ENCODE data around the gene RGS12. TPM values are rescaled to one million over a fixed set of nuclear protein-coding genes. Genes with fewer than 3 reads are reported as not detected.

Gene RGS12
- total and polyA plus RNA-seq, 2 of the 13 experiments (the other 11 are each of a cell fraction or from before 2014, with no cell fraction given) = 21.0 to 27.7 TPM

DNA sequence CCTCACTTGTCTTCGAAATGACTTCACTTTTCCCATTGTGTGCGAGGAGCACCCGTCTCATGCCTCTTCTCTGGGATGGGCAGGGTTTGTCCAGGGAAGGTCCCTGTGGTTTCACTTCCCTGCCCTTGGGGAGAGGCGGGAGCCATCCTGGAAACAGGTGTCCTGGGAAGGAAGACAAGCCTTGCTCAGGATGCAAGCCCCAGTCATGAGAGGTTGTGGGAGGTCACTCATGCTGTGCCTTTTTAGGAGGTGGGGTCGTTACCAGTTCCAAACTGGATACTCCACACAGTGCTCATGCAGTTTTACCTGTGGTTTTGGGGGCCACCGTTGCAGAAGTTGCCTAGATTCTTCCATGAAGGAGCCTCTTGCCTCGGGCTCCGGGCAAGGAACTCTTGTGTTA is 3.8 kb downstream of the RGS12 start:
- Histone ChIP-seq H3K79me2 (ENCODE audit: insufficient read depth, low read length) (peaks cover 53% of the 10 kb centered on the region), H3K9ac (ENCODE audit: insufficient read depth, low read depth, low read length) (no peak overlapping the region), H2AFZ (ENCODE audit: low read length) (no peak overlapping the region), H3K4me3 (replicated peaks in 1 of 3; ENCODE audit: insufficient read depth in 1 of 3, low read depth in 2 of 3, low read length in 3 of 3) (no peak overlapping the region), H3K36me3 (replicated peaks in 1 of 2; ENCODE audit: control insufficient read depth in 1 of 2, insufficient read depth in 2 of 2, low read length in 2 of 2) (no peaks in the 10 kb centered on the region), H3K27ac (ENCODE audit: extremely low read length, insufficient read depth, low read length) (no peak overlapping the region), H3K9me3 (ENCODE audit: low read length) (no peaks in the 10 kb centered on the region), H3K4me1 (ENCODE audit: insufficient read depth, low read length) (peaks cover 55% of the 10 kb centered on the region), H4K20me1 (ENCODE audit: insufficient read depth, low read length) (peaks cover 10% of the 10 kb centered on the region; the same call in 1 of the 2 replicates), H3K4me2 (ENCODE audit: low read depth, low read length) (no peak overlapping the region), H3K27me3 (ENCODE audit: control insufficient read depth in 1 of 2, insufficient read depth in 2 of 2, low read length in 2 of 2) (no peaks in the 10 kb centered on the region)
- POLR2A ChIA-PET = no interaction called here
- intact Hi-C loops (cut with micrococcal nuclease; ENCODE audit: unreplicated experiment) = no loop called here
- FAIRE-seq = no peak
- 100% methylated on average over 7 of the region's 8 CpGs for WGBS (ENCODE audit: low lambda C conversion rate)
- no TSS peak for BruUV-seq (replicated peaks)
- in situ Hi-C loops (cut with HindIII; ENCODE audit: extremely low pct_ligation_motif_present, low pct_unique_long_range_greater_than_20kb) = no loop called here
- TF ChIP-seq, protein P1, sequence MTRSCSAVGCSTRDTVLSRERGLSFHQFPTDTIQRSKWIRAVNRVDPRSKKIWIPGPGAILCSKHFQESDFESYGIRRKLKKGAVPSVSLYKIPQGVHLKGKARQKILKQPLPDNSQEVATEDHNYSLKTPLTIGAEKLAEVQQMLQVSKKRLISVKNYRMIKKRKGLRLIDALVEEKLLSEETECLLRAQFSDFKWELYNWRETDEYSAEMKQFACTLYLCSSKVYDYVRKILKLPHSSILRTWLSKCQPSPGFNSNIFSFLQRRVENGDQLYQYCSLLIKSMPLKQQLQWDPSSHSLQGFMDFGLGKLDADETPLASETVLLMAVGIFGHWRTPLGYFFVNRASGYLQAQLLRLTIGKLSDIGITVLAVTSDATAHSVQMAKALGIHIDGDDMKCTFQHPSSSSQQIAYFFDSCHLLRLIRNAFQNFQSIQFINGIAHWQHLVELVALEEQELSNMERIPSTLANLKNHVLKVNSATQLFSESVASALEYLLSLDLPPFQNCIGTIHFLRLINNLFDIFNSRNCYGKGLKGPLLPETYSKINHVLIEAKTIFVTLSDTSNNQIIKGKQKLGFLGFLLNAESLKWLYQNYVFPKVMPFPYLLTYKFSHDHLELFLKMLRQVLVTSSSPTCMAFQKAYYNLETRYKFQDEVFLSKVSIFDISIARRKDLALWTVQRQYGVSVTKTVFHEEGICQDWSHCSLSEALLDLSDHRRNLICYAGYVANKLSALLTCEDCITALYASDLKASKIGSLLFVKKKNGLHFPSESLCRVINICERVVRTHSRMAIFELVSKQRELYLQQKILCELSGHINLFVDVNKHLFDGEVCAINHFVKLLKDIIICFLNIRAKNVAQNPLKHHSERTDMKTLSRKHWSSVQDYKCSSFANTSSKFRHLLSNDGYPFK (CRISPR knock-in tag; IDR thresholded peaks at IDR 0.05; ENCODE audit: borderline replicate concordance) = no peak
- TF ChIP-seq, protein P2, sequence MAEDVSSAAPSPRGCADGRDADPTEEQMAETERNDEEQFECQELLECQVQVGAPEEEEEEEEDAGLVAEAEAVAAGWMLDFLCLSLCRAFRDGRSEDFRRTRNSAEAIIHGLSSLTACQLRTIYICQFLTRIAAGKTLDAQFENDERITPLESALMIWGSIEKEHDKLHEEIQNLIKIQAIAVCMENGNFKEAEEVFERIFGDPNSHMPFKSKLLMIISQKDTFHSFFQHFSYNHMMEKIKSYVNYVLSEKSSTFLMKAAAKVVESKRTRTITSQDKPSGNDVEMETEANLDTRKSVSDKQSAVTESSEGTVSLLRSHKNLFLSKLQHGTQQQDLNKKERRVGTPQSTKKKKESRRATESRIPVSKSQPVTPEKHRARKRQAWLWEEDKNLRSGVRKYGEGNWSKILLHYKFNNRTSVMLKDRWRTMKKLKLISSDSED (CRISPR knock-in tag; IDR thresholded peaks at IDR 0.05) = no peak
- TF ChIP-seq EEA1 (CRISPR knock-in tag; IDR thresholded peaks at IDR 0.05; ENCODE audit: borderline replicate concordance) (no peak), ZNF747 (CRISPR knock-in tag; IDR thresholded peaks at IDR 0.05; ENCODE audit: borderline replicate concordance) (no peak), MBNL3 (CRISPR knock-in tag; conservative IDR thresholded peaks at IDR 0.05) (no peak), ZNF367 (CRISPR knock-in tag; IDR thresholded peaks at IDR 0.05; ENCODE audit: borderline replicate concordance) (no peak), ATRX (CRISPR knock-in tag; IDR thresholded peaks at IDR 0.05; ENCODE audit: borderline replicate concordance) (no peak), YEATS2 (CRISPR knock-in tag; IDR thresholded peaks at IDR 0.05; ENCODE audit: borderline replicate concordance) (no peak), SNAI1 (CRISPR knock-in tag; IDR thresholded peaks at IDR 0.05; ENCODE audit: borderline replicate concordance) (no peak)
- TF ChIP-seq, protein P3, sequence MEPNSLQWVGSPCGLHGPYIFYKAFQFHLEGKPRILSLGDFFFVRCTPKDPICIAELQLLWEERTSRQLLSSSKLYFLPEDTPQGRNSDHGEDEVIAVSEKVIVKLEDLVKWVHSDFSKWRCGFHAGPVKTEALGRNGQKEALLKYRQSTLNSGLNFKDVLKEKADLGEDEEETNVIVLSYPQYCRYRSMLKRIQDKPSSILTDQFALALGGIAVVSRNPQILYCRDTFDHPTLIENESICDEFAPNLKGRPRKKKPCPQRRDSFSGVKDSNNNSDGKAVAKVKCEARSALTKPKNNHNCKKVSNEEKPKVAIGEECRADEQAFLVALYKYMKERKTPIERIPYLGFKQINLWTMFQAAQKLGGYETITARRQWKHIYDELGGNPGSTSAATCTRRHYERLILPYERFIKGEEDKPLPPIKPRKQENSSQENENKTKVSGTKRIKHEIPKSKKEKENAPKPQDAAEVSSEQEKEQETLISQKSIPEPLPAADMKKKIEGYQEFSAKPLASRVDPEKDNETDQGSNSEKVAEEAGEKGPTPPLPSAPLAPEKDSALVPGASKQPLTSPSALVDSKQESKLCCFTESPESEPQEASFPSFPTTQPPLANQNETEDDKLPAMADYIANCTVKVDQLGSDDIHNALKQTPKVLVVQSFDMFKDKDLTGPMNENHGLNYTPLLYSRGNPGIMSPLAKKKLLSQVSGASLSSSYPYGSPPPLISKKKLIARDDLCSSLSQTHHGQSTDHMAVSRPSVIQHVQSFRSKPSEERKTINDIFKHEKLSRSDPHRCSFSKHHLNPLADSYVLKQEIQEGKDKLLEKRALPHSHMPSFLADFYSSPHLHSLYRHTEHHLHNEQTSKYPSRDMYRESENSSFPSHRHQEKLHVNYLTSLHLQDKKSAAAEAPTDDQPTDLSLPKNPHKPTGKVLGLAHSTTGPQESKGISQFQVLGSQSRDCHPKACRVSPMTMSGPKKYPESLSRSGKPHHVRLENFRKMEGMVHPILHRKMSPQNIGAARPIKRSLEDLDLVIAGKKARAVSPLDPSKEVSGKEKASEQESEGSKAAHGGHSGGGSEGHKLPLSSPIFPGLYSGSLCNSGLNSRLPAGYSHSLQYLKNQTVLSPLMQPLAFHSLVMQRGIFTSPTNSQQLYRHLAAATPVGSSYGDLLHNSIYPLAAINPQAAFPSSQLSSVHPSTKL (CRISPR knock-in tag; IDR thresholded peaks at IDR 0.05) = no peak
- TF ChIP-seq, protein P4, sequence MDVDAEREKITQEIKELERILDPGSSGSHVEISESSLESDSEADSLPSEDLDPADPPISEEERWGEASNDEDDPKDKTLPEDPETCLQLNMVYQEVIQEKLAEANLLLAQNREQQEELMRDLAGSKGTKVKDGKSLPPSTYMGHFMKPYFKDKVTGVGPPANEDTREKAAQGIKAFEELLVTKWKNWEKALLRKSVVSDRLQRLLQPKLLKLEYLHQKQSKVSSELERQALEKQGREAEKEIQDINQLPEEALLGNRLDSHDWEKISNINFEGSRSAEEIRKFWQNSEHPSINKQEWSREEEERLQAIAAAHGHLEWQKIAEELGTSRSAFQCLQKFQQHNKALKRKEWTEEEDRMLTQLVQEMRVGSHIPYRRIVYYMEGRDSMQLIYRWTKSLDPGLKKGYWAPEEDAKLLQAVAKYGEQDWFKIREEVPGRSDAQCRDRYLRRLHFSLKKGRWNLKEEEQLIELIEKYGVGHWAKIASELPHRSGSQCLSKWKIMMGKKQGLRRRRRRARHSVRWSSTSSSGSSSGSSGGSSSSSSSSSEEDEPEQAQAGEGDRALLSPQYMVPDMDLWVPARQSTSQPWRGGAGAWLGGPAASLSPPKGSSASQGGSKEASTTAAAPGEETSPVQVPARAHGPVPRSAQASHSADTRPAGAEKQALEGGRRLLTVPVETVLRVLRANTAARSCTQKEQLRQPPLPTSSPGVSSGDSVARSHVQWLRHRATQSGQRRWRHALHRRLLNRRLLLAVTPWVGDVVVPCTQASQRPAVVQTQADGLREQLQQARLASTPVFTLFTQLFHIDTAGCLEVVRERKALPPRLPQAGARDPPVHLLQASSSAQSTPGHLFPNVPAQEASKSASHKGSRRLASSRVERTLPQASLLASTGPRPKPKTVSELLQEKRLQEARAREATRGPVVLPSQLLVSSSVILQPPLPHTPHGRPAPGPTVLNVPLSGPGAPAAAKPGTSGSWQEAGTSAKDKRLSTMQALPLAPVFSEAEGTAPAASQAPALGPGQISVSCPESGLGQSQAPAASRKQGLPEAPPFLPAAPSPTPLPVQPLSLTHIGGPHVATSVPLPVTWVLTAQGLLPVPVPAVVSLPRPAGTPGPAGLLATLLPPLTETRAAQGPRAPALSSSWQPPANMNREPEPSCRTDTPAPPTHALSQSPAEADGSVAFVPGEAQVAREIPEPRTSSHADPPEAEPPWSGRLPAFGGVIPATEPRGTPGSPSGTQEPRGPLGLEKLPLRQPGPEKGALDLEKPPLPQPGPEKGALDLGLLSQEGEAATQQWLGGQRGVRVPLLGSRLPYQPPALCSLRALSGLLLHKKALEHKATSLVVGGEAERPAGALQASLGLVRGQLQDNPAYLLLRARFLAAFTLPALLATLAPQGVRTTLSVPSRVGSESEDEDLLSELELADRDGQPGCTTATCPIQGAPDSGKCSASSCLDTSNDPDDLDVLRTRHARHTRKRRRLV (CRISPR knock-in tag; IDR thresholded peaks at IDR 0.05) = no peak
- DNase-seq (ENCODE audit: low spot score) = no peak
- ATAC-seq = no peak
- CTCF ChIA-PET (ENCODE audit: low intra/inter-chr PET ratio, low total read pairs) = no interaction called here

Measured in HepG2 (cell line).